Upper lobe of left lung (tissue), 6 donors: ENCODE data around the gene TCERG1. TPM values are rescaled to one million over a fixed set of nuclear protein-coding genes. Genes with fewer than 3 reads are reported as not detected.

Source experiments
- ATAC-seq, 2 donors: fragments of 200-7000 bp; cut with Tn5 transposase; one replicate each; pipeline ENCODE4 v1.9.1; 2022; ENCODE audit warnings: mild to moderate bottlenecking in 2 of 2, moderate library complexity in 2 of 2; ENCODE audit not compliant: low FRiP score in 2 of 2
- DNase-seq, 2 donors: peaks; one replicate each; pipeline ENCODE4 v3.0.0-alpha.2; 2019 to 2020
- H3K27ac ChIP-seq, 4 donors: fragments of 200-600 bp; sonication (generic); one replicate each; pipeline ENCODE4 v1.5.1; 2016 to 2019
- H3K27me3 ChIP-seq, 4 donors: fragments of 200-600 bp; sonication (generic); one replicate each; pipeline ENCODE4 v1.5.1; 2017 to 2019
- H3K36me3 ChIP-seq, 4 donors: fragments of 200-600 bp; sonication (generic); one replicate each; pipeline ENCODE4 v1.5.1; 2016 to 2019
- H3K4me1 ChIP-seq, 4 donors: fragments of 200-600 bp; sonication (generic); one replicate each; pipeline ENCODE4 v1.5.1; 2018 to 2019
- H3K4me3 ChIP-seq, 4 donors: fragments of 200-600 bp; sonication (generic); one replicate each; pipeline ENCODE4 v1.5.1; 2017 to 2019; ENCODE audit warnings: mild to moderate bottlenecking in 2 of 4, moderate library complexity in 1 of 4
- H3K9me3 ChIP-seq, 4 donors: fragments of 200-600 bp; sonication (generic); one replicate each; pipeline ENCODE4 v1.5.1; 2018 to 2019
- CTCF ChIP-seq, 6 experiments: fragments of 450-650 bp in 4 of 6; fragments of 200-600 bp in 2 of 6; sonication (generic) in 2 of 6; IDR thresholded peaks; one replicate each; pipeline ENCODE4 v1.5.1; 2016 to 2019; ENCODE audit warnings: antibody characterized with exemption in 6 of 6
- EP300 ChIP-seq, 4 donors: sonication (generic); formaldehyde crosslinking; IDR thresholded peaks; one replicate each; pipeline ENCODE4 v1.5.1; 2017; ENCODE audit warnings: antibody characterized with exemption in 4 of 4, control low read depth in 2 of 4
- POLR2A ChIP-seq, 4 donors: fragments of 450-650 bp; IDR thresholded peaks; one replicate each; pipeline ENCODE4 v1.5.1; 2016 to 2017; ENCODE audit warnings: antibody characterized with exemption in 4 of 4, mild to moderate bottlenecking in 2 of 4
- POLR2AphosphoS5 ChIP-seq, 2 donors: sonication (generic); formaldehyde crosslinking; IDR thresholded peaks; one replicate each; pipeline ENCODE4 v1.5.1; 2017; ENCODE audit warnings: antibody characterized with exemption in 2 of 2
- WGBS, 2 donors: methylation state at CpG; one replicate each; pipeline ENCODE4 v1.1.5; 2017 to 2018; 5-methylcytosine and 5-hydroxymethylcytosine counted together
- total RNA-seq, 6 donors: library from RNA; depleted of rRNA in 4 of 6; stranded (reverse); fragments of >200 nt in 4 of 6; gene quantifications; one replicate each; pipeline versions ENCODE4 v1.1.0 to v1.2.1, GENCODE V29; 2016 to 2021
- donor health status: DM: no; HTN: no; CAD: no; lungs with moderate emphysema.
- donor health status: DM: no; HTN: yes; CAD: no; lungs with severe emphysema.

TCERG1 gene
- total RNA-seq, 6 donors from 2014 or later = 34.3 to 110 (median 53.3) TPM

- Histone ChIP-seq H3K27me3 (no peaks in the 10 kb centered on the region), H3K4me1 (no peaks in the 10 kb centered on the region), H3K27ac (no peak overlapping the region), H3K36me3 (no peaks in the 10 kb centered on the region), H3K4me3 (no peak overlapping the region), H3K9me3 (no peaks in the 10 kb centered on the region)
- WGBS, 2 donors = 52 to 64% methylated on average over 2 of the region's 2 CpGs
- no peak for DNase-seq
- no peak for ATAC-seq
- TF ChIP-seq POLR2A (IDR thresholded peaks at IDR 0.05) (no peak), EP300 (IDR thresholded peaks at IDR 0.05) (no peak), CTCF (IDR thresholded peaks at IDR 0.05) (no peak), POLR2AphosphoS5 (IDR thresholded peaks at IDR 0.05) (no peak)
These were observed 72.4 kb downstream of the TCERG1 start for GRCh38 chr5:146519554-146519953.

GRCh38 chr5:146520731-146521130, 73.6 kb downstream of the TCERG1 start:
- no peak for TF ChIP-seq POLR2AphosphoS5 (IDR thresholded peaks at IDR 0.05)
- no peak for TF ChIP-seq POLR2A (IDR thresholded peaks at IDR 0.05)
- TF ChIP-seq CTCF (IDR thresholded peaks at IDR 0.05) = no peak
- no peak for TF ChIP-seq EP300 (IDR thresholded peaks at IDR 0.05)
- H3K36me3 ChIP-seq = no peaks in the 10 kb centered on the region
- no peak overlapping the region for H3K27ac ChIP-seq
- ATAC-seq = no peak
- WGBS, 2 donors = 64 to 87% methylated on average over 2 of the region's 2 CpGs
- H3K4me1 ChIP-seq = no peaks in the 10 kb centered on the region
- H3K9me3 ChIP-seq = no peaks in the 10 kb centered on the region
- no peak overlapping the region for H3K4me3 ChIP-seq
- H3K27me3 ChIP-seq = no peaks in the 10 kb centered on the region
- no peak for DNase-seq

DNA sequence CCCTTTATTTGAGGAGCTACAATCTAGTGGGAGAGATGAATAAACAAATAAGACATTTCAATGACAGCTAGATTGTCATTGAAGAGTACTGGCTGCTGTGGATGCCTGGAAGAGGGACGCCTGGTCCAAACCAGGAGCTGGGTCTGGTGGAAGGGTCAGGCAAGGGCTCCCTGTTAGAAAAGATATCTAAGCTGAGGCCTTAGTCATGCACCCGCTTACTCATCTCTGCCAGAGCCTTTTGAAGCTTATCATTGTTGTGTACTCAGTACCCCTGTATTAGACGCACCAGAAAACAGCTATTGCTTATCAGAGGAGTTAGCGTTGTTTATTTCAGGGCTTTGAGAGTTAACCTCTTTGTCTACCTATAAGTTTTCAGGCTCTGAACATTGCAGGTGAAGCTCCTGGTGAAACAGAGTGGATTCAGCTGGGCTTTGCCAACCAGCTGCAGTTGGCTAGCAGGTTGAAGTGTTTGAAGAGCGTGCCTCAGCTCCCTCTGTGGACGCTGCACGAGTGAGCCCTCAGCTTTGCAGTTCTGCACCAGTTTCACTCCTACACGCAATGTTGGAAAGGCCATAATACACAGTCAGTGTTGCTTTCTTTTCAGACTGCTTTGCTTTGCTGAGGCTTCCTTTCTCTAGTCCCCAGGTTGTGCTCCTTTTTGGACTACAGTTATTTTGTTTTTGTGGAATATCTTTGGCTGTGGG, 74.4 kb downstream of the TCERG1 start:
- Histone ChIP-seq H3K4me1 (no peaks in the 10 kb centered on the region), H3K4me3 (no peak overlapping the region), H3K9me3 (no peaks in the 10 kb centered on the region), H3K27ac (no peak overlapping the region), H3K27me3 (no peaks in the 10 kb centered on the region), H3K36me3 (no peaks in the 10 kb centered on the region)
- no peak for TF ChIP-seq CTCF (IDR thresholded peaks at IDR 0.05)
- TF ChIP-seq POLR2AphosphoS5 (IDR thresholded peaks at IDR 0.05) = no peak
- no peak for TF ChIP-seq POLR2A (IDR thresholded peaks at IDR 0.05)
- TF ChIP-seq EP300 (IDR thresholded peaks at IDR 0.05) = no peak
- no peak for DNase-seq
- 50 to 60% methylated on average over 8 of the region's 8 CpGs for WGBS, 2 donors
- ATAC-seq = no peak

- H3K36me3 ChIP-seq = no peaks in the 10 kb centered on the region
- H3K27me3 ChIP-seq = no peaks in the 10 kb centered on the region
- WGBS, 2 donors = 74 to 75% methylated on average over 3 of the region's 3 CpGs
- DNase-seq = no peak
- TF ChIP-seq EP300 (IDR thresholded peaks at IDR 0.05) = no peak
- TF ChIP-seq CTCF (IDR thresholded peaks at IDR 0.05) = no peak
- no peak for TF ChIP-seq POLR2A (IDR thresholded peaks at IDR 0.05)
- no peak for TF ChIP-seq POLR2AphosphoS5 (IDR thresholded peaks at IDR 0.05)
- no peak for ATAC-seq
- H3K4me1 ChIP-seq = no peaks in the 10 kb centered on the region
- H3K4me3 ChIP-seq = no peak overlapping the region
- H3K27ac ChIP-seq = no peak overlapping the region
- no peaks in the 10 kb centered on the region for H3K9me3 ChIP-seq
These were observed 76.6 kb downstream of the TCERG1 start for GRCh38 chr5:146523698-146524097.

- ATAC-seq (no peak), DNase-seq (no peak)
- Histone ChIP-seq H3K27me3 (no peaks in the 10 kb centered on the region), H3K4me3 (no peak overlapping the region), H3K9me3 (no peaks in the 10 kb centered on the region), H3K36me3 (no peaks in the 10 kb centered on the region), H3K27ac (no peak overlapping the region), H3K4me1 (no peaks in the 10 kb centered on the region)
- WGBS, 2 donors = 75 to 84% methylated on average over 3 of the region's 3 CpGs
- TF ChIP-seq POLR2A (IDR thresholded peaks at IDR 0.05) = no peak
- no peak for TF ChIP-seq CTCF (IDR thresholded peaks at IDR 0.05)
- TF ChIP-seq POLR2AphosphoS5 (IDR thresholded peaks at IDR 0.05) = no peak
- no peak for TF ChIP-seq EP300 (IDR thresholded peaks at IDR 0.05)
These were observed 80.7 kb downstream of the TCERG1 start for GRCh38 chr5:146527785-146528184.
